Fibroblast of peridontal ligament (primary cell): ENCODE measurements around the gene ZNF511.

Source experiments
- DNase-seq: peaks from one replicate; pipeline ENCODE4 v3.0.0-alpha.2; 2010; ENCODE audit errors: extremely low read depth

The ZNF511 gene

DNA sequence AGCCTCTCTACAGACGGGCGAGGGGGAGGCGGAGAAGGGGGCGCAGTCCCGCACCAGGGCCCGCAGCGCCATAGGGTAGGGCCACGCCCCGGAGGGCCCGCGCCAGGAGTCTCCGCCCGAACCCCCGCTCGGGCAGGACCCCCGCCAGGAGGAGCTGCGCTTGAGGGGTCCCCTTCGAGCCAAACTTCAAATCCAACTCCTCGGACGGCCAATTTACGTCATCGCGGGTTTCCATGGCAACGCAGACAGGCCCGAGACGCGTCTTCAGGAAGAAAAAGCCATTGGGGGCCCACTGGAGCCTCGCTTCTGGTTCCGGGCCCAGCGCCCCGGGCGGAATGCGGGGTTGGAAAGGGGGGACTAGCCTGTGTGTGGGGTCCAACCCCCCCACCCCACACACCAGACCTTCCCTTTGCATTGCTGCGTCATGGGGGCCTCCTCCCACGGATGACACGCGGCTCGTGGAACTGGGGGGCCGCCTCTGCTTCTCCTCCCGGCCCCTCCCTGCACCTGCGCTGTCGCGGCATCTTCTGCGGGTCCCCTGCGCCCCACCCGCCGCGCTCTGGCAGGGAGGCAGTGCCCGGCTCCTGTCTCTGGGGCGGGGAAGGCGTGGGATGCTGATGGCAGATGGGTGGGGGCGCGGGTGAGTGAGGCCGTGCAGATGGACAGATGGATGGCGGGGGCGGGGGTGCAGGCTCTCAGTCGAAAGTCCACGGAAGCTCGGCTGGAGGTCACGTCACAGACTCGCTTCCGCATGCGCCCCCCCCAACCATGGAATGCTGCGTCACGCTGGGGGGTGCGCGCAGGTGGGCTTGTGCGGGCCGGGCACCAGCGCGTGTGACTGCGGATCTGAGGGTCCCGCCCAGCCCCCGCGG lies 26.8 kb downstream of the ZNF511 start:
- DNase-seq, result peak; percentile 64

DNA sequence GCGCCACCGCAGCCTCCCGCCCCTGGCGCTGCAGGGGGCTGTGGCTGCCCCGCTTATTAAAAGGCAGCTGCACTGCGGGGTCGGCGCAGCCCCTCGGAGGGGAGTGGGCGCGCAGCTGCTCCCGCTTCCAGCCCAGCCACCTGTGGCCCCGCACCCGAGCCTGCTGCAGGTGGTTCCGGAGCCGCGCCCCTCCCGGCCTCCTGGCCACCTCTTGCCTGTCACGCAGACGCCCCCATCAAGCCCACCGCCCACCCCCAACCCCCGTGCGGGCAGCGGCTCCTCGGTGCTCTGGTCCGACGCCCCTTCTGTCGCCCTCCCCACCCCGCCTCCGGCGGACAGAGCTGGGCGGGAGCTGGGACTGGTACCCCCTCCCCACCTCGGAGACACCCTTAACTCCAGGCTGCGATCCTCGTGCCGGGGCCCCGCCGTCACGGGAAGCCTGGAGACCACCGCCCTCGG lies 27.4 kb downstream of the ZNF511 start:
- no peak for DNase-seq

DNA sequence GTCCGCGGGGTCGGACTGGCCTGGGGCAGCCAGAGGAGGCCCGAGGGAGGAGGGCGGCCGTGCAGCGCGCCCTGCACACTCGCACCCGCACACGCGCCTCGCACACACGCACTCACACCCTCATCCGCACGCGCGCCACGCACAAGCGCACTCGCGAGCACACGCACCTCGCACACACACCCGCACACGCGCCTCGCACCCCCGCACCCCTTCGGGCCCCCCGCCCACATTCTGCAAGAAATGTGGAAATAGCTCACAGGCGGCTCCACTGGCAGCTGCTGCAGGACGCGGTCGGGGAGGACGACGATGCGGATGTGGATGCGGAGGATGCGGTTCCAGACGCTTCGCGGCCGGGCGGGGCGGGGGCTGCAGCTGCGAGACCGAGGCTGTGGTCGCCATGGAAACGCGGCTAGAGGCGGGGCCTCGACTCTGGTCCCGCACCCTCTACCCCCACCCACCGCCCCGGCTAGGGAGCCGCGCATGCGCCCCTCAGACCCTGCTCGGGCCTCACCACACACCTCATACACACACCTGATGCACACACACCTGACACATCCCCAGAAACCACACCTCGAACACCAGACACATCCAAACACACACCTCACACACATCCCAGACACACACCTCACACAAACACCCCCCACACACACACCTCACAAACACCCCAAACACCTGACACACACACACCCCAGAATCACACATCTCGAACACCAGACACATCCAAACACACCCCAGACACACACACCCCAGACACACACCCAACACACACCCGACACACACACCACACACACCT lies 28.1 kb downstream of the ZNF511 start, which contains the start of gene CALY:
CALY (minus strand) TSS at position 320 of the 793 bp plus-strand sequence. CDS start 7,907 bp downstream, outside the sequence.
- DNase-seq, result no peak

DNA sequence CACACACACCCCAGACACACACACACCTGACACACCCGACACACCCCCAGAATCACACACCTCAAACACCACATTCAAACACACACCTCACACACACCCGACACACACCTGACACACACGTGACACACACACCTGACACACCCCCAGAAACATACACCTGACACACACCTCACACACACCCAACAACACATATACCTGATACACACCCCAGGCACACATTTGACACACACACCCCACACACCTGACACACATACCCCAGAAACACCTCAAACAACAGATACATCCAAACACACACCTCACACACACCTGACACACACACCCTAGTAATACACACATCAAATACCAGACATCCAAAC lies 28.6 kb downstream of the ZNF511 start:
- DNase-seq, result no peak

DNA sequence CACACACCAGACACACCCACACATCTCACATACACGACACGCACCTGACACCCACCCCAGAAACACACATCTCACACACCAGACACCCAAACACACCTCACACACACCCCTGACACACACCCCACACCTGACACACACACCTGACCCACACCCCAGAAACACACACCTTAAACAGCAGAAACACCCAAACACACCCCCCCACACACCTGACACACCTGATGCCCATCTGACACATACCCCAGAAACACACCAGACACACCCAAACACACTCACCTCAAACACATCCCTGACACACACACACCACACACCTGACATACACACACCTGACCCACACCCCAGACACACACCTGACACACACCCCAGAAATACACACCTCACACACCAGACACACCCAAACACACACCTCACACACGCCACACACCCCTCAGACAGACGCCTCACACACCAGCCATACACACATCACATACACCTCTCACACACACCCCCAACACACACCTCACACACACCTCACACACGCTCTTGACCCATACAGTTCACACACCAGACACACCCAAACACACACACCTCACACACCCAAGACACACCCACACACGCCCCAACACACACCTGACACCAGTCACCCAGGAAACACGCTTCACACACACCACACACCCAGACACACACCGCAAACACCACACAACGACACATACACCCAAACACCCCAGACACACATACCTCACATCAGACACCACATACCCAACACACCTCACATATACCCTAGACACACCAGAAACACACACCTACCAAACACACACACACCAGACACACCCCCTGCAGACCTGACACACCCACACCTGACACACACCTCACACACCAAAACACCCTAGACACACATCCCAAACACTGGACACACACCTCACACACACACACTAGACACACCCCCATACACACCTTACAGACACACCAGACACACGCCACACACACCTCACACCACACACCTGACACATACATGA lies 29.7 kb downstream of the ZNF511 start:
- DNase-seq, result no peak

DNA sequence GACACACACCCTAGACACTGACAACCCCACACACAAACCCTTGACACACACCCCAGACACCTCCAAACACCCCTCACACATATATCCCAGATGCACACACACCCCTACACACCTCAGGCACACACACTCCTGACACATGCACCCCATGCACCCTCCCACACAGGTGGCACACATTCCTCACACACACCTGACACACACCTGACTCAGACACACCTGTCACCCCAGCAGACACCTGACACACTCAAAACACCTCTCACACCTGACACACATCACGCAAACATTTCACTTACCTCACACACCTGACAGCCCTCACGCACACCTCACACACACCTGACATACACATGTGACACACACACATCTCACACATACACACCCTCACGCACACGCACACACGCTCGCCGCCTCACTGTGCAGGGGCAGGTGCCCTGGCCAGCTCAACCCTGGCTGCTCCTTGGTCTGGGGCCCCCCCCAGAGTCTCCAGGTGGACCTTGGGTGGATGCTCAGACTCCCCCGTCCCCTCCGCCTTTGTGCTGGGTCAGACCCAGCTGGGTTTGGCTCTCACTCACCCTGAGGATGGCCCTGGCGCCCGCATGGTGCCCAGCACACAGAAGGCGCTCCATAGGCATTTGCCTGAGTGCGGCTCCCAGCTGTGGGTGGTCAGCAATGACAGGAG lies 31.1 kb downstream of the ZNF511 start:
- no peak for DNase-seq

DNA sequence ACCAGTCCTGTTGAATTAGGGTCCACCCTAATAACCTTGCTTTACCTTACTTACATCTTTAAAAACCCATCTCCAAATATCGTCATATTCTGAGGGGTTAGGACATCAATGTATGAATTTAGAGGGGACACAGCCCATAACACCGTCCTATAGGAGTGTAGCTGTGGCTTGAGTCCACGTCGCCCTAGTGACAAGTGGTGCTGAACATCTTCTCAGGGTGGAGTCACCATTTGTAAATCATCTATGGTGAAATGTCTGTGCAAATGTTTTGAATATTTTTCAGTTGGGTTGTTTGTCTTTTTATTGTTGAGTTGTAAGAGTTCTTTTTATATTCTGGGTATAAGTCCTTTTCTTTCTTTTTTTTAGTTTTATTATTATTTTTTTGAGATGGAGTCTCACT lies 33.3 kb downstream of the ZNF511 start:
- DNase-seq, result no peak

DNA sequence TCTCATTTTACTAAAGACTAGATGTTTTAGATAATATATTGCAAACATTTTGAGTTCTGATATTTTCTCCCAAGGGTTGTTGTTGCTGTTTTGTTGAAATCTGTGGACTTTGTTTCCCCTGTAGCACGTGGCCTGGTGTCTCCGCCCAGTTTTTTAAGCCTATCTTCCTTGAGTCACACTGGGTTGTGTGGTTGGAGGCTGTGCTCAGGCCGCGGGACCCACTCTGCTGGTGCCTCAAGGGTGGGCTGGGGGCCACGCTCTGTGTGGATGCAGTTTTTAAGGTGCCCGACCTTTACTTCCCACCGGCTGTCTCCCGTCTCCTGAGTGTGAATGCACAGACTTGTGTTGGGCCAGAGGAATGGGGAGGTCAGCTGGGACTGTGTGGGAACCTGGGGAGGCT lies 34.2 kb downstream of the ZNF511 start:
- no peak for DNase-seq

DNA sequence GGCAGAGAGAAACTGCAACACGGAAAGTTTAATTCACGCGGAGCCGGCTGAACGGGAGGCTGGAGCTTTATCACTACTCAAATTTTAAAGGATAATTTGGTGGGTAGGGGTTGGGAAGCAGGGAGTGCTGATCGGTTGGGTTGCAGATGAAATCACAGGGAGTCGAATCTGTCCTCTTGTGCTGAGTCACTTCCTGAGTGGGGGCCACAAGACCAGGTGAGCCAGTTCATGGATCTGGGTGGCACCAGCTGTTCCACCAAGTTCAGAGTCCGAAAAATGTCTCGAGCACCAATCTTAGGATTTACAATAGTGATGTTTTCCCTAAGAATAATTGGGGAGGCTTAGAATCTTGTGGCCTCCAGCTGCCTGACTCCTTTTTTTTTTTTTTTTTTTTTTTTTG lies 34.8 kb downstream of the ZNF511 start:
- DNase-seq, result no peak

DNA sequence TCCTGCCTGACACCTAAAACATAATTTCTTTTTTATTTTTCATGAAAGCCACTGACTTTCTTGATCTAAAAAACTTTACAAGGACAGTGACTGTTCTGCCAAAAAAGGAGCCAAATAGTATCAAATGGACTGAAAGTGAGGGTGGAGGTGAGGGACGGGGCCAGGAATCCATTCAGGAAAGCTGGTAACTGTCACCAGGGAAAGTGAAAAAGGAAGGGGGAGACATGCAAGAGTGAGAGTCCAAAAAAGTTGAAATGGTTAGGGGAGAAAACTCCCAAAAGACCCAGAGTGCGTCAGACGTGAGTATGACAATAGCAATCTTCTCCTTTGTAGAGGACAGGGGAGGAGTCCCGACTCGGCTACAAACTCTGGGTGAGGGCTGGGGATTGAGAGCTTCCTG lies 35.5 kb downstream of the ZNF511 start:
- no peak for DNase-seq

DNA sequence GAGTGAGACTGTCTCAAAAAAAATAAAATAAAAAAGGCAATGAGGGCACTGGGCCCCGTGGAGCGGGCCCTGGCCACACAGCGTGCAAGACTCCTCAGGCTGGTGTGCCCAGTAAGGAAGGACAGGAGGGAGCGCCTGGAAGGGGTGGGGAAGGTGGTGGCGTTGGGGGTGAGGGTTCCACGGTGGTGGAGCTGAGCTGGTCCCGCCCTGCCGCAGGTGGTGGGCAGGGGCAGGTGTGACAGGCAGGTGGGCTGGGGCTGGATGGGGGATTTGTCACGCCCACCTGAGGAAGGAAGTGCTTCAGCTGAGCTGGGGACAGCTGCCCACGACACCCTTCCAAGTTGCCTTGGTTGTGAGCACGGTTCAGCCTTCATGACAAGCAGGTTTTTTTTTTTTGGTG lies 37.7 kb downstream of the ZNF511 start:
- DNase-seq, result no peak

DNA sequence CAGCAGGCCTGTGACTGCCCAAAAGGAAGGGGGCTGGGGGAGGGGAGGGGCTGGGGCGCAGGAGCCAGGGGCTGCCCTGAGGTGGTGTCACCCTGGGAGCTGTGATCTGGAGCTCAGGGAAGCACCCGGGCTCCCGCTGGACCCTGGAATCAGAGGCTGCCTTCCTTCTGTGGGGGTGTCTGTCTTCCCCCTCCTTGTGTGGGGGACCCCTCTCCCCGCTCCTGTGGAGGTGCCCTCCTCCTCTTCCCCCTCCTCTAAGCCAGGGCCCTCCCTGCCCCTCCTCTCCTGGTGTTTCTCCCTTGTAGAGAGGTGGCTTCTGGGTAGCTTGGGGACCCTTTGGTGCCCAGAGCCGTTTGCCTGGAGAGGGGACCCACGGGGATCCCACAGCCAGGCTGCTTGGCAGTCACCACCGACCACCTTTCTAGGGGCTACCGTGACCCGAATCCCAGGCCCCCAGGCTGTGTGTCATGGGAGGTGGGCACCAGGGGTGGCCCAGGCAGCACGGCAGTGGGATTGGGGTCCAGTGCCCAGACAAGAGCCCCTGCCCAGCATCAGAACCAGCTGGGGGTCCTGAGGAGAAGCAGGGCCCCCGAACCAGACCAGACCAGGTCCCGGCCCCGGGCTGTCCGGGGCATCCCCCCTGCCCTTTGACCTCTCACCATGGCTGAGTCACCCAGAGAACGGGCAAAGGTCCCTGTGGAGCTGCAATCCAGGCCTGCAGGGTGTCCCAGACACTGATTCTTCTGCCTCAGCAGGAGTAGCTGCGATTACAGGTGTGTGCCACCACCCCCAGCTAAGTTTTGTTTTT lies 39.2 kb downstream of the ZNF511 start:
- DNase-seq, result no peak

DNA sequence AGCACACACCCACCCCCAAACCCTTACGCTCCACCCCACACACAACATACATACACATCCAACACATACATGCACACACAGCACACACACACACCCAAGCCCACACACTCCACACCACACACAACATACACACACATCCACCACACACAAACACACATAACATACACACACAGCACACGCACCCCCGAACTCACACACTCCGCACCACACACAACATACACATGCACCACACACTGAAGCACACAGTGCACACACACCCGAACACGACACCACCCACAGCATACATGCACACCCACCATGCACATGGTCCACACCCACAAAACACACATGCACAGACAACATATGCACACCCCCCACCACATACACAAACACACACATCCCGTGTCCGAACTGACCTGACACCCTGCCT lies 40.5 kb downstream of the ZNF511 start:
- no peak for DNase-seq

DNA sequence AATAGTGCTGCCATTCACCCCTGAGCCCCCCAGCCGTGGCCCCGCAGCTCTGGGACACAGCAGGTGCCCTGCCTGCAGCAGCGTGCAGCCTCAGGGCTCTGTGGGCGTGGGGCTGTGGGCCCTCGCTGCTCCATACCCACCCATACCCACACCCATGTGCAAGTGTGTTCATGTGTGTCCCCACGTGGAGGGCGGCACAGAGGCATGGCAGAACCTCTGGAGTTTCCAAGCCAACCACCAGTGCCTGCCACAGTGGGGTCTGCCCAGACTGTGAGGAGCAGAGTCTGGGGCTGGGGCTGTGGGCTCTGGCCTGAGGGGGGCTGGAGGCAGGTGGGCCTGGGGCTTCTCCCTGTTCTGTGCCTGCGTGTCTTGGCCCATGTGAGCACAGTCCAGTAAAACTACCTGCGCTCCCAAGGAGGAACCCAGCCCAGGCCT lies 40.9 kb downstream of the ZNF511 start:
- DNase-seq, result no peak

DNA sequence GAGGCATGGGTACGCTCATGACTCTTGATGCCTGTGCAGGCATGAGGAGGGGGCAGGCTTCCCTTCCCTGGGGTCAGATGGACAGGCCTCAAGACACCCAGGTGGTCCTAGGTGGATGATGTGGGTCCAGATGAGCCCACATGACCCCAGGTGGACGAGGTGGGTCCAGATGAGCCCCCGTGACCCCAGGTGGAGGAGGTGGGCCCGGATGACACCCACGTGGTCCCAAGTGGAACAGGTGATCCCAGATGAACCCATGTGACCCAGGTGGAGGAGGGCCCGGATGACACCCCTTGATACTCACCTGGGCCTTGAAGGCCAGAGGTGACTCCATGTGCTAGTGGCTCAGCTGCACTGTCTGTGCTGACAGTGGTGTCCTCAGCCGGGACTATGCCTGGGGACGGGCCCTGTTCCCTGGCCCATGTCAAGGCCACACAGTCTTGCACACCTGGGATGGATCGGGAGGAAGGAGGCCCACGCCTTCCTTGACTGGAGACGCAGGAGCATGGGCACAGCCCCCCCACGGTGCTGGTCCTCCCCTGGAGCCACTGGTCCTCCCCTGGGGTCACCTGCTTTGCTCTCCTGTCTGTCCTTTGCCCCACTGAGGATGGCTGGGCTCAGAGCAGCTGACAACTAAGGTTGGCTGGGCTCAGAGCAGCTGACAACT lies 41.7 kb downstream of the ZNF511 start:
- DNase-seq, result no peak

DNA sequence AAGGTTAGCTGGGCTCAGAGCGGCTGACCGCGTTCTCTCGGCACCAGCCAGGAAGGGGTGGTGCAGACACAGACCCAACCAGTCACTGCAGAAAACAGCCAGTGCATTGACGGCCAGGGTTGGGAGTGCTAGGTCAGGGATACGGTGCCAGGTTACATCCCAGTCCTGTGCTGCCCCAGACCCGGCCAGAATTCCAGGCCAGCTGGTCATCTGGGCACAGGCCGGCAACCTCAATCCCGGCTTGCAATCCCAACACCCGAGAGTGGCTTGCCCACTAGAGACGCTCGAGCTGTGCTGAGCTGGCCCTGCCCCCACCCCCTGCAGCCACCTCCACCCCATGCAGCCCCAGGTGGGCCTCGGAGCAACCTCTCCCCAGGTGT lies 42.2 kb downstream of the ZNF511 start:
- DNase-seq, result no peak

DNA sequence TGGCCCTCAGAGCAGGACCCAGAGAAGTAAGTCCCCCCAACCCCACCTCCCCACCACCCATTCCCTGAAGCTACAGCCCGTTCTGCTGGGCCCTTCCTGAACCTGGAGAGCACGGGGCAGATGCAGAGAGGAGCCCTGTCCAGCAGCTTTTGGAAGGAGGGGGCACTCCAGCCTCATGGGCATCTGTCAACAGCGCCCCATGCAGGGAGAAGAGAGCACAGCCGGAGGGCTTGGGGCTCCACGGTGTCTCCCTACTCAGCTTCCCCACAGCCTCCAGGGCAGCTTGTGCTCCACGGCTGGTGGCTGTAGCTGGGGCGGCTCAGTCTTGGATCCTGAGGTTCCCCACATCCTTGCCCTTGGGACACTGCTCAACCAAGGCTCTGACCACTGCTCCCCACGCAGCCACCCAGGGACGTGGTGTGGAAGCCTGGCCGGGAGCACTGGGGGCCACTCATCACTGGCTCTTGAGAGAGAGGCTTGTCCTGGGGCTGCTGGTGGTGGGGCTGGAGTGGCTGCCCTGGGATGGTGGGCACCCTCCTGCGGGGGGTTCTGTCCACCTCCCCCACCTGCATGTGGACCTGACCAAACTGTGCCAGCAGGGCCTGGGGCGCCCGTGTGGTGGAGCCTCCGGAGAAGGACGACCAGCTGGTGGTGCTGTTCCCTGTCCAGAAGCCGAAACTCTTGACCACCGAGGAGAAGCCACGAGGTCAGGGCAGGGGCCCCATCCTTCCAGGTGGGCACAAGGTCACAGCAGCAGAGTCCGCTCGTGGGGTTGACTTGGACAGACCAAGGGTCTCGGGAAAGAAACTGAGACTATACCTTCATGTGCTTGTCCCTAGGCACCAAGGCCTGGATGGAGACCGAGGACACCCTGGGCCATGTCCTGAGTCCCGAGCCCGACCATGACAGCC lies 42.9 kb downstream of the ZNF511 start:
- no peak for DNase-seq

DNA sequence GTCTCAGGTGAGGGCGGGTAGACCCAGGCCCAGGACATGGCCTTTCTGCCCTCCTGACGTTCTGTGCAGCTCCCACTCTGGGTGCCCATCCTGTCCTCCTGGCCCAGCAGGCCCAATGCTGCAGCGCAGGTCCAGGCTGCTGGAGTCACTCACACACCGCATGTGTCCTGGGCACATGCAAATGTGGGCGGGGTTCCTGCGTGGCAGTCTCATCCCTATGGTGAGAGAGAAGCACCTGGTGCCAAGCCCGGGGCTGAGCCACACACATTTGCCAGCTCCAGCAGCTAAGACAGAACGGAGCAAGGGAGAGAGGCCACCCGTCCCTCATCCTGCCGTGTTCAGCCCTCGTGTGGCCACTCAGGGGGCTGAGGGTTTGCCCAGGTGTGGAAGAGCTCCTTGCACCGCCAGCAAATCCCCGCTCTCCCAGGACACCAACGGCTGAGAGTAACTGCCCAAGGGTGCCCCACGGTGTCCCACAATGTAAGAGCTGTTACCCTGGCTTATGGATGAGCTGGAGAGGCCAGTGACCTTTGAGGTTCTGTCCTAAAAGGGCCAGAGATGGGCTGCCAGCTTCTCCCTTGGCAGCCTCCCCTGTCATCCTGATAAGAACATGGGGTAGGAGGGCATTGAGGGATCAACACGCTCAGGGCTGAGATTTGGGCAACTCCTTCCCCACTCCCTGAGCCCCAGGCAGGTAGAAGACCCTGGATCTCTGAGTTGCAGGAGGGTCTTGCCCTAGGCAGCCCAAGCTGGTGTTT lies 44.7 kb downstream of the ZNF511 start:
- no peak for DNase-seq
